Measurements from ENCODE around the gene PWWP2A. TPM values are rescaled to one million over a fixed set of nuclear protein-coding genes. Genes with fewer than 3 reads are reported as not detected.

The PWWP2A gene
- total RNA-seq, 1 experiment from 2014 or later = 20.6 TPM

DNA sequence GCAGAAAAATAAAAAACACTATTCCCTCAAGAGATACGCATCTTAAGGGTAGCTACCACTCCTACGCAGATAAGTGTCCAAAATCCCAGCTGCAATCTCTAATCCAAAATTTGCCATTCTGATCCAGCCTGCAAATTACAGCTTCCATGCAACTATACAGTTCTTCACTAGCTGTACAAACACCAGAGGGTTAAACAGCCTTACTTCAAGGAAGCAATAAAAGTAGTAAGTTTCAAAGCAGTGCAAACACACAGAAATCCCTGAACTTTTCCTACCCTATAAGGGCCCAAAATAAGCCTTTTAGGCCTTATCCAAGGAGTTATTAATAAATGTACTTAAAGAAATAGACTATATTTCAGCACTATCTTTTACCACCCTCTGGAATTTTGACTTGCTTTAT lies 39.5 kb downstream of the PWWP2A start:
- intact Hi-C loops (cut with micrococcal nuclease) = loop anchor here (1.0 to 5.0 kb wide), 4 partner anchors 57 to 266 kb away; no protein-coding TSS in a partner anchor
- TF ChIP-seq, protein P1, sequence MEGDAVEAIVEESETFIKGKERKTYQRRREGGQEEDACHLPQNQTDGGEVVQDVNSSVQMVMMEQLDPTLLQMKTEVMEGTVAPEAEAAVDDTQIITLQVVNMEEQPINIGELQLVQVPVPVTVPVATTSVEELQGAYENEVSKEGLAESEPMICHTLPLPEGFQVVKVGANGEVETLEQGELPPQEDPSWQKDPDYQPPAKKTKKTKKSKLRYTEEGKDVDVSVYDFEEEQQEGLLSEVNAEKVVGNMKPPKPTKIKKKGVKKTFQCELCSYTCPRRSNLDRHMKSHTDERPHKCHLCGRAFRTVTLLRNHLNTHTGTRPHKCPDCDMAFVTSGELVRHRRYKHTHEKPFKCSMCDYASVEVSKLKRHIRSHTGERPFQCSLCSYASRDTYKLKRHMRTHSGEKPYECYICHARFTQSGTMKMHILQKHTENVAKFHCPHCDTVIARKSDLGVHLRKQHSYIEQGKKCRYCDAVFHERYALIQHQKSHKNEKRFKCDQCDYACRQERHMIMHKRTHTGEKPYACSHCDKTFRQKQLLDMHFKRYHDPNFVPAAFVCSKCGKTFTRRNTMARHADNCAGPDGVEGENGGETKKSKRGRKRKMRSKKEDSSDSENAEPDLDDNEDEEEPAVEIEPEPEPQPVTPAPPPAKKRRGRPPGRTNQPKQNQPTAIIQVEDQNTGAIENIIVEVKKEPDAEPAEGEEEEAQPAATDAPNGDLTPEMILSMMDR (IDR thresholded peaks at IDR 0.05; ENCODE audit: unreplicated experiment) = no peak
- Mint-ChIP-seq H3K36me3 (ENCODE audit: insufficient read depth, unreplicated experiment) (peaks cover 44% of the 10 kb centered on the region), H3K4me3 (ENCODE audit: unreplicated experiment) (no peak overlapping the region), H3K27me3 (ENCODE audit: insufficient read depth, unreplicated experiment) (no peaks in the 10 kb centered on the region), H3K27ac (ENCODE audit: low read depth, unreplicated experiment) (no peak overlapping the region), H3K9me3 (ENCODE audit: unreplicated experiment) (no peaks in the 10 kb centered on the region), H3K4me1 (ENCODE audit: insufficient read depth, unreplicated experiment) (peaks cover 17% of the 10 kb centered on the region)
- no peak for DNase-seq (ENCODE audit: unreplicated experiment)
- ChIA-PET POLR2A (interaction anchor here (1.5 to 1.7 kb wide), 2 partner anchors 12 to 25 kb away, joined by 3 to 5 read pairs; no protein-coding TSS in a partner anchor), CTCF (interaction anchor here (0.5 to 3.2 kb wide), 7 partner anchors 15 to 314 kb away, joined by 3 to 45 read pairs (median 4); no protein-coding TSS in a partner anchor)
- no TSS peak for BruUV-seq (replicated peaks)

- peaks cover 52% of the 10 kb centered on the region for H3K36me3 Mint-ChIP-seq (ENCODE audit: insufficient read depth, unreplicated experiment)
- H3K4me3 Mint-ChIP-seq (ENCODE audit: unreplicated experiment) = no peak overlapping the region
- intact Hi-C loops (cut with micrococcal nuclease) = no loop called here
- no peaks in the 10 kb centered on the region for H3K9me3 Mint-ChIP-seq (ENCODE audit: unreplicated experiment)
- H3K27ac Mint-ChIP-seq (ENCODE audit: low read depth, unreplicated experiment) = no peak overlapping the region
- H3K27me3 Mint-ChIP-seq (ENCODE audit: insufficient read depth, unreplicated experiment) = no peaks in the 10 kb centered on the region
- BruUV-seq (replicated peaks) = no TSS peak
- no peak for DNase-seq (ENCODE audit: unreplicated experiment)
- POLR2A ChIA-PET = interaction anchor here (0.9 to 1.2 kb wide), 2 partner anchors 13 to 29 kb away, joined by 3 to 4 read pairs; no protein-coding TSS in a partner anchor
- no peaks in the 10 kb centered on the region for H3K4me1 Mint-ChIP-seq (ENCODE audit: insufficient read depth, unreplicated experiment)
- TF ChIP-seq, protein P1 (IDR thresholded peaks at IDR 0.05; ENCODE audit: unreplicated experiment) = no peak
- CTCF ChIA-PET = interaction anchor here (1.7 kb wide), 1 partner anchor 269 kb away, joined by 4 read pairs; no protein-coding TSS in a partner anchor
These were observed 42.3 kb downstream of the PWWP2A start for GRCh38 chr5:160076997-160077396.

DNA sequence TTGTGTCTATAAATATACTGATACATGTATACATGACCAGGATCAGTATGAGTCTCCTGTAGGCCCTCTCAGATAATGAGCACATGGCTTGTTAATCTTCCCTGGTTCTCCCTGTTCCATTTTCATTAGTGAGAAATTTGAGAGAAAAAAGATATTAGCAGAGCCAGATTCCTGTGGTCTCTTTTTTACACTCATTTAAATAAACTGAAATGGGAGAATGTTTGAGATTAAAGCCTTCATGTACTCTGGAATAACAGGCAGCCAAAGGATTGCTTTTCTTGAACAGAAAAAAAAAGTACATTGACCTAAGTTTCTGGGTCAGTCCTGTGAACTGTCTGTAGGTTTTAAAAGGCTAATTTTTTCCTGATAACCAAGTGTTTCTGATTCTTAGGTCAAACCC lies 44.2 kb downstream of the PWWP2A start:
- H3K4me1 Mint-ChIP-seq (ENCODE audit: insufficient read depth, unreplicated experiment) = no peaks in the 10 kb centered on the region
- TF ChIP-seq, protein P1 (IDR thresholded peaks at IDR 0.05; ENCODE audit: unreplicated experiment) = no peak
- intact Hi-C loops (cut with micrococcal nuclease) = no loop called here
- CTCF ChIA-PET = no interaction called here
- H3K4me3 Mint-ChIP-seq (ENCODE audit: unreplicated experiment) = no peak overlapping the region
- H3K27ac Mint-ChIP-seq (ENCODE audit: low read depth, unreplicated experiment) = no peak overlapping the region
- no peaks in the 10 kb centered on the region for H3K27me3 Mint-ChIP-seq (ENCODE audit: insufficient read depth, unreplicated experiment)
- DNase-seq (ENCODE audit: unreplicated experiment) = no peak
- BruUV-seq (replicated peaks) = no TSS peak
- POLR2A ChIA-PET = interaction anchor here (0.9 kb wide), 1 partner anchor 27 kb away, joined by 3 read pairs; no protein-coding TSS in a partner anchor
- no peaks in the 10 kb centered on the region for H3K9me3 Mint-ChIP-seq (ENCODE audit: unreplicated experiment)
- peaks cover 55% of the 10 kb centered on the region for H3K36me3 Mint-ChIP-seq (ENCODE audit: insufficient read depth, unreplicated experiment)

- H3K27me3 Mint-ChIP-seq (ENCODE audit: insufficient read depth, unreplicated experiment) = no peaks in the 10 kb centered on the region
- no peak for DNase-seq (ENCODE audit: unreplicated experiment)
- TF ChIP-seq, protein P1 (IDR thresholded peaks at IDR 0.05; ENCODE audit: unreplicated experiment) = no peak
- no TSS peak for BruUV-seq (replicated peaks)
- POLR2A ChIA-PET = interaction anchor here (1.2 kb wide), 1 partner anchor 12 kb away, joined by 3 read pairs; no protein-coding TSS in a partner anchor
- no peaks in the 10 kb centered on the region for H3K4me1 Mint-ChIP-seq (ENCODE audit: insufficient read depth, unreplicated experiment)
- no peak overlapping the region for H3K27ac Mint-ChIP-seq (ENCODE audit: low read depth, unreplicated experiment)
- no peak overlapping the region for H3K4me3 Mint-ChIP-seq (ENCODE audit: unreplicated experiment)
- no peaks in the 10 kb centered on the region for H3K9me3 Mint-ChIP-seq (ENCODE audit: unreplicated experiment)
- peaks cover 59% of the 10 kb centered on the region for H3K36me3 Mint-ChIP-seq (ENCODE audit: insufficient read depth, unreplicated experiment)
- intact Hi-C loops (cut with micrococcal nuclease) = no loop called here
- CTCF ChIA-PET = interaction anchor here (1.0 to 1.7 kb wide), 5 partner anchors 10 to 318 kb away, joined by 3 to 4 read pairs (median 3); no protein-coding TSS in a partner anchor
These were observed 47.3 kb downstream of the PWWP2A start for GRCh38 chr5:160071916-160072315.

Measured in MCF 10A (cell line).